SK-N-MC (cell line): Measurements from ENCODE around the gene SUFU.

Source experiments
- EZH2 ChIP-seq: fragments of 200-600 bp; sonication (generic); IDR thresholded peaks from one replicate; pipeline ENCODE4 v1.6.1; 2017; ENCODE audit warnings: antibody characterized with exemption
- FOXP2 ChIP-seq: optimal IDR thresholded peaks from 2 replicates; pipeline ENCODE3; 2011; ENCODE audit warnings: mild to moderate bottlenecking, moderate library complexity; ENCODE audit not compliant: insufficient read depth; ENCODE audit errors: extremely low read length, control extremely low read depth
- POLR2AphosphoS5 ChIP-seq: IDR thresholded peaks from 2 replicates; pipeline ENCODE4 v1.6.1; 2012; ENCODE audit warnings: mild to moderate bottlenecking, low read depth, low read length, borderline replicate concordance

DNA sequence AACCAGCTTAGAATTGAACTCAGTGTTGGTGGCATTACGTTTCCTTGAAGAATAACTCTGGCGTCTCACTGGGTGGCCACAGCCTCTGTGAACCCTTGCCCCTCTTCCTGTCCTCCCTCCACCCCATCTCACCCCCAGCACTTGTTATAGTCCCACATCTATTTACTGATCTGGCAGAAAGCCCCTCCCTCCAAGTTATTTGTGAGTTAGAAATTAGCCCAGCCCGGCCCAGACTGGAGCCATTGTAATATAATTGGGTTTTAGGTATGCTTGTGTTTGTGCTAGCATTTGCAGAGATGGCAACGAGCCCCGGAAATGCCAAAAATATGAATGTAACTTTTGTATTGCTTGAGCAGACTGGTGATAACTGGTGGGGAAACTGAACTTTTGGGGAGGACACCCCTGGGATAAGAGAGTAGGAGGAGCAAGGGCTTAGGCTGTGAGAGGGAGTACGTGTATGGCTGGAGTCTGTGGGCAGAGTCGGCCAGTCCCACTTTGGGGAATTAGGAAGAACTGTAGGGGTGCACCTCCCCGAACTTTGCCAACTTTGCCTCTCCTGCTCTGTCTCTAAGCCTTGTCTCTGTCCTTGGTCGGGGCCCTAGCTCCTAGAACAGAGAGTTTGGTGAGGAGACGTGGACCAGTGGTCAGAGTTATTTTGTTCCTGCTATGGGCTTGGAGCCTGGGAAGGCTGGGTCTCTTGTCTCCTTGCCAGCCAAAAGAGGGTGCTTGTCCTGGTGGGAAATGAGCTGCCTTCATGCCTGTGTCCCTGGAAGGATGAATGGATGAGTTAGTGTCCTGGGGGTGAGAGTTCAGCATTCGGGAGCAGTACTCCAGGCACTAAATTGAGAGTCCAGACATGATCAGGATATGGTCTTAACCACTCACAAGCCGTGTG lies 121.2 kb downstream of the SUFU start:
- TF ChIP-seq POLR2AphosphoS5 (no peak), EZH2 (no peak), FOXP2 (no peak)
